Fibroblast of the conjunctiva (primary cell): Measurements from ENCODE around the gene WNT10A.
"Not testable (repeated sequence)": the region's sequence is repeated elsewhere in the genome, so short reads cannot be mapped to it uniquely, and the experiment has no call there.

Experiments
- DNase-seq: peaks from one replicate; pipeline ENCODE4 v3.0.0-alpha.2; 2010; ENCODE audit warnings: low read depth

WNT10A gene

GRCh38 chr2:218880102-218880858, at the start of gene WNT10A:
TSS of gene WNT10A (plus strand) at chr2:218880852. CDS start at chr2:218880996, 144 bp downstream.
- no peak for DNase-seq

GRCh38 chr2:218831378-218831990, 49.2 kb upstream of the WNT10A start, which contains the start of gene PRKAG3:
TSS of gene PRKAG3 (minus strand) at chr2:218831803.
- no peak for DNase-seq

- DNase-seq = no peak
These were observed 48.6 kb upstream of the WNT10A start for GRCh38 chr2:218832081-218832480.

- no peak for DNase-seq
These were observed 48.1 kb upstream of the WNT10A start for GRCh38 chr2:218832520-218832919.

GRCh38 chr2:218833023-218833609, 47.5 kb upstream of the WNT10A start:
- no peak for DNase-seq

GRCh38 chr2:218834685-218835084, 46.0 kb upstream of the WNT10A start:
- DNase-seq = no peak

- no peak for DNase-seq
These were observed 43.2 kb upstream of the WNT10A start for GRCh38 chr2:218837495-218837894.

- peak; percentile 26 for DNase-seq
These were observed 41.2 kb upstream of the WNT10A start for GRCh38 chr2:218839430-218839829.

- DNase-seq = no peak
These were observed 40.8 kb upstream of the WNT10A start for GRCh38 chr2:218839888-218840287.

GRCh38 chr2:218844334-218844733, 36.3 kb upstream of the WNT10A start:
- not testable (repeated sequence) for DNase-seq

GRCh38 chr2:218846963-218847362, 33.7 kb upstream of the WNT10A start:
- not testable (repeated sequence) for DNase-seq

- no peak for DNase-seq
These were observed 30.9 kb upstream of the WNT10A start for GRCh38 chr2:218849721-218850120.

GRCh38 chr2:218850796-218851195, 29.9 kb upstream of the WNT10A start:
- DNase-seq = no peak

GRCh38 chr2:218851286-218851685, 29.4 kb upstream of the WNT10A start:
- no peak for DNase-seq

GRCh38 chr2:218852911-218853667, 27.6 kb upstream of the WNT10A start:
- DNase-seq = peak; percentile 33

- no peak for DNase-seq
These were observed 26.9 kb upstream of the WNT10A start for GRCh38 chr2:218853766-218854165.

- no peak for DNase-seq
These were observed 25.8 kb upstream of the WNT10A start for GRCh38 chr2:218854860-218855259.

- DNase-seq = no peak
These were observed 25.1 kb upstream of the WNT10A start for GRCh38 chr2:218855305-218856166.

GRCh38 chr2:218856167-218856895, 24.3 kb upstream of the WNT10A start:
- DNase-seq = no peak

GRCh38 chr2:218856896-218857243, 23.8 kb upstream of the WNT10A start:
- DNase-seq = no peak
